Activated CD8-positive, alpha-beta memory T cell treated with anti-CD3 and anti-CD28 coated beads, Interleukin-2, amount 50 U/mL, for 1 hour (primary cell): ENCODE results near the gene PRDM1.

Experiments used
- DNase-seq: peaks from one replicate; pipeline ENCODE4 v3.0.0-alpha.2; 2020; ENCODE audit errors: extremely low read depth

Gene PRDM1

DNA sequence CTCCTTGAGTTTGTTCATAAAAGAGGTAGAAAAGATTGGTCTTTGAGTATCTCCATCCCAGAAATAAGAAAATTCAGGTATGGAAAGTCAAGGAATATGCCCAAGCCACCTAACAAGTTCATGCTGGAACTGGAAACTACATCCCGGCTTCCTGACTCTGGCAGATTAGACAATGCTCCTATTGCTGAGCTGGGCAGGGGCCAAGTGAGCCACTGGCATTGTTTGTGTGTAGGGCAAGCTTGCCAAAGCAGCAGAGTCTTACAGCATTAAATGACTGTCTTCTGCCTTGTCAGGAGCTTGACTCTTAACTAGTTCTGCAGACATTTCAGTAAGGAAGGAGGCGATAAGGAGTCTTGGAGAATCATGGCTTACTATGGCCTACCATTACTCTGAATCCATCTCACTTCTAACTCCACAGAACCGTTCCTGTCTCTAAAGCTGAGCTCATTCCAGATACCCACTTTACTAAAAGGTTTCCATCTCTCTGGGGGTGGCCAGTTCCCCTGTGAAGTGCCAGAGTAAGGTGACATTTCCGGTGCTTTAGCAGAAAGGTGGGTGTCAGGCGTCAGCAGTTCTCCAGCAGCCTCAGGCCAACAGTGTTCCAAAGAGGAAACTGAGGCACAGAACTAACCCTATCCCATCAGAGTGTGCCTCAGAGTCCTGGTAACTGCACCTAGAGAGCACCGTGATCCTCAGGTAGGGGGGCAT, 30.1 kb downstream of the PRDM1 start:
- no peak for DNase-seq

DNA sequence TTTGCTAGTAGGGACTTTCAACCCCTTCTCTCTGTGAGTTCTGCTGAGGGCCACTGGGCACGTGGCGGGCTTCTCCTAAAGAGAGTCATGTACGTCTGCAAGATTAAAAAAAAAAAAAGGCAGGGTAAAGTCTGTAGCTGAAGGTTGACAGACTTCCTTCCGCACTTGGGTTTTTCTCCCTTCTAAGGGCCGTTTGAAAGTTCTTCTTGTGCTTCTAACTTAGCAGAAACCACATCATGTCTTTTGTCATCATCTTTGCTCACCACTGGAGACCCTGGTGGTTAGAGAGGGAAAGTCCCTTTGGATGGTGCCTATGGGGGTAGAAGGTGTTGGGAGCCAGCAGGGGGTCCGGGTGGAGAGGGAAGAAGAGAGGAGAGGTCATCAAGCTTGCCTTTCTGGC, 31.4 kb downstream of the PRDM1 start:
- DNase-seq: peak; percentile 54

DNA sequence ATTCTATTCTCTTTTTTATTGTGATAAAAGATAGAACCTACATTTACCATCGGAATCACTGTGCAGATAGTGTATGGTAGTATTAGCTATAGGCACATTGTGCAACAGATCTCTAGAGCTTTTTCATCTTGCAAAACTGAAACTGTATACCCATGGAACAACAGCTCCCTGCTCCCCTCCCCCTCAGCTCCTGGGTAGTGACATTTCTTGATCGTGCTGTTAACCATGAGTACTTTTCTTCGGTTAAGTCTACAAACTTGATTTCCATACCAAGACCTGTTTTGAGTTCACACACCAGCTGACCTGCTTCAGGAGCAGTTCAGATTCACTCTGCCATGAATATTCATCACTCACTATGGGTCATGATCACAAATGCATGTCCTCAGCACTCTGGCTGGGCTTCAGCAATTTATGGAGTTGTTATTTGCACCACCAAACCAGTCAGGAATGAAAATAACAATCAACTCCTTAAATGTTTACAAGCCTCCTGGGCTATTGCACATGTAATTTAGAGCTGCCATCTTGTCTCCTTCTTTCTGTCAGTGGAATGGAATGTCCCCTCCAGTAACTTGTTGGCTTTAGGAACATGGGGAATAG, 32.8 kb downstream of the PRDM1 start:
- DNase-seq: no peak

DNA sequence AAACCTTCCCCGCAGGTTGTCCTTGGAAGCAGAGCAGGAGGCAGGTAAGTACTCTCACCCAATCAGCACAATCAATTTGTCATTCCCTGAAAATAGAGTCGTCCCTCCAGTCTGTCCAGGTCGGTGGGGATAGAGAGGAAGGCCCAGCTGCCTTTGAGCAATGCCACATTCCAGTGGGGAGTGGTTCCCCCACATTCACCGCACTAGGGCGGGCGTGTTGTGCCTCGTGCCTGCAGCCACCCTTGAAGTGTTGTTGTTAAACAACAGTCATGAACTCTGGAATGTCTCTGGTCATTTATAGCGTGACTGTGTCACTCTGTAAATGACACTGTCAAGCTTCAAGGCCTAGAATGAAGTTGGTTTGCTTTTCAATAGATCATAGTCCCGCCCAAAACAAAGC, 33.4 kb downstream of the PRDM1 start:
- DNase-seq: no peak

DNA sequence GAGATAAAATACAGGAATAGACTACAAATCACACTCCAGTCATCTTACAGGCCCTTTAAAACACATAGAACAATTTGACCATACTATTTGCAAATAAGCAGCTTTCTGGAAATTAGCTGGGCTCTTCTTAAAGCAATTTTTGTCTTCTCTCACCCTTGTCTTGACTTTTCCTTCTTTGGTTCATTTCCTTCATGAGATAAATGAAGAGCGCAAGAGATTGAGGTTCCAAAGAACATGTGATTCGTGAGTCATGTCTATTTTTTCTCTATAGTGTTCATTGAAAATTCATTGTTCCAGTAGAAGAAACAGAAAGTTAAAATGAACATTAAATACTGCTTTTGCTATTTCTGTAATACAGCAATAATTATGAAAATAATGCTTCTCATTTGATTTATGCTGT, 33.9 kb downstream of the PRDM1 start:
- no peak for DNase-seq

DNA sequence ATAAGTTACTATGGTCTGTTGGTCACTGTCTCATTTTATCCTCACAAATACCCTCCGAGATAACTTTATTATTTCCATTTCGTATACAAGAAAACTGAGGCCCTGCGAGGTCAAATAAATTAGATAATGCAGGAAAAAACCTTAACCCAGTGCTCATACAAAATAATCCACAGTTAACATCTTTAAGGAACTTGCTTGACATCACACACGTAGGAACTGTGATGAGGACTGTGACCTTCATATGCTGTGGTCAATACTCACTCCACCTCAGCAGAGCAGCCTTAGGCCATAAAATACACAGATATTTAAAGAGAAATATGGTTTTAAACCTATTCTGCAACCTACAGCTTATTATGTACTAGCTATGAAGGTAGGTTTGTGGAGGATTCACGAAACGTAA, 34.3 kb downstream of the PRDM1 start:
- DNase-seq: no peak

DNA sequence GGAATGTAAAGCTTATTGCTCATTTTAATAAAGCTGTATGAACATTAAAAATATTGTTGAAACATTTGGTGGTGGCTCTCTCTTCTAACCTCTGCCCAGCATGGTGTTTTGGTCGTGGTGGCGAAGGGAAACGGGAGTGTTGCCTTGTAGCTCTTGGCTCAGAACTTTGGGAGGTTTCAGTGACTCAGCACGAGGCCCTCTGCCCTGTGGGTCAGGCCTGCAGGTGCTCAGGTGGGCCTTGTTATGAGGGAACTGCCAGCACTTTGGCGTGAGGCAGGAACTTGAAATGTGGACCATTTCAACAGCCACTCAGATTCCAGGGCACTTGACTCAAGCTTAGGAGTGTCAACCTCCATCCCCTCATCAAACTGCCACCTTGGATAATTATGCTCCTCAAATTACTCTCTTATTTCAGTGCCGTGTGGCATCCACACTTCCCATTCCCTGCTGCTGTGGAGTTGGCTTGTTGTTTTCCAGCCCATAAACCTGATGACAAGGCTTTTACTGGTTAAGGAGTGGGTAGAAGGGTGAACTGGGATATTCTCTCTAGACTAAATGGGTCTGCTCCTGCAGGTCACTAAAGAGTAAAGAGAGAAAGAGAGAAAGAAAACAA, 36.3 kb downstream of the PRDM1 start:
- no peak for DNase-seq

DNA sequence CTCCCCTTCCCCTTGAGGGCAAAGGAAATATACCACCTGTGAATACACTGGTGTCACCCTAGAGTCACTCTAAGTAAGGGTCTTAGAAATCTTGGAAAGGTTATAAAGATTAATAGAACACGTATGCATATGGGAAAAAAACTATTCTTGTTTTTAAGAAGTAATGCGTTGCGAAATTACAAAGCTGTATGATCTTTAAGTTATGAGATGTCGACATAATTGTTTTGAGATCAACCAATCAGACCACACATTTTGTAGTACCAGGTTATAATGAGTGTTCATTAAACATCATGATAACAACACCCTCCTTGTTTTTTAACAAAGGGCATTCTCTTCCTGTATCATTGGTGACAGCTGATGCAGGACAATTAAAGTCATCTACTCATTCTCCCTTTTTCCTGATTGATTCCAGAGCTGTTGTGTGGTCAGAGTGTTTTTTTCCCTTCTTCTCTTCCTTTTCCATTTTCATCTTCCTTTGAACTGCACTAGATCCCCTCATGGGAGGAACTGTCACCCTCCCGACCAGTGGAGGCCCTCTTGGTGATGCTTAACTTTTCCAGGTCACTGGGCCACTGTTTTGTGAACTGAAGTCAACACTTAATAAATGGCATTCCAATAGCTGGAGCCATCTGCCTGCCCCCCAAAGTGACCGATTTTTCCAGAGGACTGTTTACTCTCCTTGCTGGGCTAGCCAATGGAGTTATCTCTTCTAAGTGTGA, 37.0 kb downstream of the PRDM1 start:
- DNase-seq: no peak

DNA sequence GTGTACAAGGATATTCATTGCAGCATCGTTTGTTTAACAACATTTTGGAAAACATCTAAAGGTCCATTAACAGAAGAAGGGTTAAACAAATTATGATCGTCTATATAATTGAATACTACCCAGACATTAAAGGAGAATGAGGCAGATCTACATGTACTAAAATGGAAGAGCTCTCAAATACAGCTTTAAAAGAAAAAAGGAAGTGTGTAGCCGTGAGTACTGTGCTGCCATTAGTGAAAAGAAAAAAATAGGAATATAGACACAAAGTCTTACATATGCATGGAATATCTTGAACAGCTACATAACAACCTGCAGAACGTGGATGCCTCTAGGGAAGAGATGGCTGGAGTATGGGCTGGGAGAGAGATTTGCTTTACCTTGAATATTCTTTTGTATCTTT, 37.9 kb downstream of the PRDM1 start:
- DNase-seq: no peak

DNA sequence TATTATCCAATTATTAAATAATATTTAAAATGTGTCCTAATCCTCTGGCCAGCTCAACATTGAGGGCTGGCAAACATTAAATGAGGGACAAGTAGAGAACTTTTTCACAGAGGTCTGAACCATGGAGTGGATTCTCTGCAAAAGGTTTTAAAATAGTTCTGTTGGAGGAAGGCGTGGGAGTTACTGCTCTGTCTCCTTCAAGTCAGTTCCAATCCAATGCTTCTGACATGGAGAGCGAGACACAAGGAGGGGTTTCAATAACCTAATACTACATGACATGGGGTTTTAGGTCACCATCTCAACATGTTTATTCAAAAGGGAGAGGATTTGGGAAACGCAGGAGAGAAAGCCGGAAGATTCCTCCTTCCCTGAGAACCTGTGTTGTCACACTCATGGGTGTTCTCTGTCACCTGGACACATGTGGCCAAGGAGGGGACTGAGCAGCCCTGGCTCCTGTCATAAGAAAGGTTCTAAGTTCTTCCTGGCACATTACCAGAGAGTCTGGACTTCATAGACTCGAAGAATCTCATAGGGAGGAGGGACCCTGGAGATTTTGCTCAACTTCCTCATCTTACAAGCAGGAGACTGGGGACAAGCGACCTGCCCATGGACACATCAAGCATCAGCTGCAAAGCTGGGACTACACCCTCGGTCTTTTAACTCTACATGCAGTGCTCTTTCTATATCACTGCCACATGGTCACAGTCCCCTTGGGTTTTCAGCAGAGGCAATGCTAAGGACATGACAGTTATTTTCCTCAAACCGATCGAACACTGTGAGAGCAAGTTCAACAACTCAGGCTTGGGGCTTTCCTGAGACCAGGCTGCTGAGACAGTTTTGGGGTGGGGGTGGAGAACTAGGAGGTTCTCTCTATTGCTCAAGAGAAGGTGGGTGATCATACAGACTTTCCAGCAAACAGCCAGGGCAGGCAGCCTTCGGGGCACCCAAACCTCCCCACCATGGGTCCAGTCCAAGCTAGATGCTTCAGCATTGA, 38.6 kb downstream of the PRDM1 start:
- no peak for DNase-seq

DNA sequence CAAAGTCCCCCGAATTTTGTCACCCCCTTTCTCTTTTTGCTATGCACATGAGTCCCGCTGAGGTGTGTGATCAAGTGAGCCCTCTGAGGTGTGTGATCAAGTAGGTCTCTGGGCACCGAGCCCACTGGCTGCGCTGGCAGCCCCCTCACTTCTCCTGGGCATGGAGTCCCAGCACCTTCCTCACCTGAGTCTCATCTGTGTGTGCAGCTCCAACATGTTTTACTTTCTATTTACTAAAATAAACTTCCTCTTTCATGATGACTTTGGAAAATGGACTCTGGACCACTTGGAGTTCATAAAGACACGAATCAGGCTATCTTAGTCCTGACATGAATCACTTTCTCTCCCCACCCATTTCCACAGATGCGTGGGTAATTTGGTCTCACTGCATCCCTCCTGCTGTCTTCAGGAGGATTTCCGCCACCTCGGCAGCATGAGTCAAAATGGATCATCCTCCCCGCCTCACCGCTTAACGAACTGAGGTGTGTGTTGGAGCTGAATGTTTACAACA, 39.8 kb downstream of the PRDM1 start:
- DNase-seq: no peak

DNA sequence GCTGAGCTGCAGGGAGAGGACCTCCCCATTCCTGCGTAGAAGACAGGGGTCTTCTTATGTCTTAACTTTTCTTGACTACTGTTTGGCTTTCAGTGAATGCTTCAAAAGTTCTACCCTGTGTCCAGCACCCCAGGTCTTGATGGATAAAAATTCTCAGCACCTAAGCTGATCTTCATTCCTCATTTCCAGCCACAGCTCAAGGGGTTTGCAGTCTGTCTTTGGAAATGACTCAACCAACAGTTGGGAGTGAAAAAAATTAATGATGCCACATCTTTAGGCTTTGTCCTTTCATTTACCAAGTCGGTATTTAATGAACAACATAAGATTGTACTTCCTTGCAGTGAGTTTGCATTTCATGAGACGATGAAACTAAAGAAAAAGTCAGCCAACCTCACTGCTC, 40.3 kb downstream of the PRDM1 start:
- DNase-seq: no peak

DNA sequence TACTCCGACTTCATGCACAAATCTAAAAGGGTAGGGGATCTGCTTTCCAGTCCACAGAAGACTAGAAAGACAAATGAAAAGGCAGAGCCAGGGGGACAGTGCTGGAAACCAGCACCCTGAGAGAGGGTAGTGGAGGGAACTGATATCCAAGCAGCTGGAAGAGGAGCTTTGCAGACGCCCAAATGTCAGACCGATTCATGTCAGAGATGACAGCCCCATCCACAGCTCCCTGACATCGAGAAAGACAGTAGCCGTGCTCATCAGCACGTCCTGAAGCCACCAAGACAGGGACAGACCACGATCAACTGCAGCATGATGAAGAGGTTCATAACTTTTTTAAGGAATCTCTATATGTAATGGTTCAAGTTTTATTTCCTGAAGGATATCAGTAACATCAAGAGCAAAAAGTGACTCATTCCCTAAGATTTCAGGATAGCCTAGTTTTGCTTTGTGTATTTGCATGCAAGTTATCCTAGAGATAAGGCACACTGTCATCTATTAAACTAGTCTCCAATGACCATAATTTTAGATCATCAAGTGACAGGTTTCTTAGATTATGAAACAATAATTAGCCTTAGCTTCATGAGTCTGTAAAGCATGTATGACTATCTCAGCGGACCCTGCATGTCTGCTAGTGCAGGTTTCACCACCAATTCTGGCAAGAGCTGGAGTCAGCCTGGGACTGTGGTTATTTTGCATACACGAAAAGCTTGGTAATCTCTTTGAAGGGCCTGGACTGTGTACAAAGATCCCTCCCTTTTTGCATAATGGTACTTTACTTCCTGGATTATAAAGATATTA, 43.0 kb downstream of the PRDM1 start:
- no peak for DNase-seq

DNA sequence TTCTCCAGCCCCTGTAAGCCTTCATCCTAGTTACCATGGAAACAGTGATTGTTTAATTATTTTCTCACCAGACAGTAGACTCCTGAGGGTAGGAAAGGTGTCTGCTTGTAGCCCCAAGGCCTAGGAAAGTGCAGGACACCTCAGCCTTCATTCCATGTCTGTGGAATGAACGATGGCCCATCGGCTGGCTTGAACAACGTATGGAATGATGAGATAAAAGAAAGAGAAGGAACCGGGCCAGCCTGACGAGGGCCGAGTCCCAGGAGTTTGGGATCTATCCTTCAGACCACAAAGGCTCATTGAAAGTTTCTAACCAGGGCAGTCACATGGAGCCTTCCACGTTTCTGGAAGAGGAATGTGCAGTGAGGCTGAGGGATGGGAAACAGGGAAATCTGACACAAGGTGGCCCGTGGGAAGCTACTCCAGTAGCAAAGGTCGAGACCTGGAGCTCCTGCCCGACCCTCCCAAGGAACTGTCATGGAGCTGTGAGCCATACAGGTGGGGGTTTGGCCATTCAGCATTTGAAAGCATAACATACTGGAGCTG, 46.1 kb downstream of the PRDM1 start:
- DNase-seq: no peak

DNA sequence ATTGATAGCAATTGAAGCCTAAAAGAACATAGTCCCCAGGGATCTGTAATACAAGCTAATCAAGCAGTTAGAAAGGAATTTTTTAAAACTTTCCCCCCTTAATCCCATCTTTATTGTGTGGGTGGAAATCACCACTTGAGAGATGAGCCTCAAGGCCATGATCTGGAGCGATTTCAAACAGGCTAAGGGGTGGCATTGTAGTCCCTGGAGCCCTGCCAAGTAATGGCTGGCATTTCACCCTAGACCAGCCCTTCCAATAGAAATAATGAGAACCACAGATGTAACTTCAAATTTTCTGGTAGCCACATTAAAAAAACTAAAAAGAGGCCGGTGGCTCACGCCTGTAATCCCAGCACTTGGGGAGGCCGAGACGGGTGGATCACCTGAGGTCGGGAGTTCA, 46.9 kb downstream of the PRDM1 start:
- DNase-seq: no peak

DNA sequence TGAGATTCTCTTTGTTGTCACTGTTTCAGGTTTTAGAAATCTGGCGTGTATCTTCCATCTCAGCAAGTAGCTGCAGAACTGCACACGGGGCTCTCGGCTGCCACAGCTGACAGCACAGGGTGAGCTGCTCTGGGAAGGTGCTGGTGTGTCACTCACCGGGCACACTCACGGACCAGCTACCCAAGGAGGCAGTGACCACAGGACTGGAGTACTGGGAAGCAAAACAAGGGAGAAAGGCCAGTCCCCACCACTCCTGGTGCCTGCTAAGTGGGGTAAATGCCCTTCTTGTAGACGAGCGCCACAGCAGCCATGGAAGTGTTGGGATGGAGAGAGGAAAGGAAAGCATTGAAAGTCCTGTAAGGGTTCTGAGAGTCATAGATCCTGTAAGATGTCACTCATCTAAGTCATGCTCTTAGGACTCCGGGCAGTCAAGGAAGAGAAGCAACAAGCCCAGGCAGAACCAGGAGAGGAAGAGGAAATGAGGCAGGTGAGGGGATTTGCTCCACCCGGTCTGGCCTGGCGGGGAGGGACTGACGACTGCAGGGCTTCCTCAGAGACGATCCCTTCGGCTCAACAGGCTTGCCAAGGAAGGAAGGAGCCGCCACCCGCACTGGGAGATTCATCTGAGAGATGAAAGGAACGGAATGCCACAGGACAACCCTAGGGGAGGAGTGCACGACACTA, 48.1 kb downstream of the PRDM1 start:
- no peak for DNase-seq

DNA sequence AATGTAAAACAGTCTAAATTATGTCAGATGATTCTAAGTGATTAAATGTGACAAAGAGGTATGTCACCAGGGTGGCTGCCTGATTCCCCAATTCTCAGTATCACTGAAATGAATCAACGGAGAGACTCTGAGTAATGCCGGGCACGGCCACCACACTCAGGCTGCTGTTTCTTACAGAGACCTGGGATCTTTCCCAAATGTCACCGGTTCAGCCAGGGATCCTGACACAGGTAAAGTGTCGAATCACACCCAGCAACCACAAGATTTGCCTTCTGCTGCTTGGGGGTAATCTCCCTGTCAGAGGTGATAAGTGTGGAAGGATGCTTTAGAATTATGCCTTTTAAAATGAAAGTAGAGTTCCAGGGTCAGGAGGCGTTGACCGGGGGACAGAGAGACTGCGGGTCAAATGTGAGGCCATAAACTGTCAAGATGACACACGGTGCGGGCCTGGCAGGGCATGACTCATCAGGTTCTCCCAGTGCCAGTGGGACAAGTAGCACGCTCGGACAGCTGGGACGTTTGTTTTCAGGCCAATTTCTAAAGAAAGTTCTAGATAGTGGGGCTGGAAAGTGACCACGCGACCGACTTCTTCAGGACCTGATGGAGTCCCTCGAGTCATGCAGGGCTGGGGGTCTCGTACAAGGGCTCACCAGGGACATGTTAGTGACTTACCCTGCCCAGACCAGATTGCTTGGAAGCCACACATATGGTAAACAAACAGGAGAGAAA, 48.9 kb downstream of the PRDM1 start:
- DNase-seq: no peak

DNA sequence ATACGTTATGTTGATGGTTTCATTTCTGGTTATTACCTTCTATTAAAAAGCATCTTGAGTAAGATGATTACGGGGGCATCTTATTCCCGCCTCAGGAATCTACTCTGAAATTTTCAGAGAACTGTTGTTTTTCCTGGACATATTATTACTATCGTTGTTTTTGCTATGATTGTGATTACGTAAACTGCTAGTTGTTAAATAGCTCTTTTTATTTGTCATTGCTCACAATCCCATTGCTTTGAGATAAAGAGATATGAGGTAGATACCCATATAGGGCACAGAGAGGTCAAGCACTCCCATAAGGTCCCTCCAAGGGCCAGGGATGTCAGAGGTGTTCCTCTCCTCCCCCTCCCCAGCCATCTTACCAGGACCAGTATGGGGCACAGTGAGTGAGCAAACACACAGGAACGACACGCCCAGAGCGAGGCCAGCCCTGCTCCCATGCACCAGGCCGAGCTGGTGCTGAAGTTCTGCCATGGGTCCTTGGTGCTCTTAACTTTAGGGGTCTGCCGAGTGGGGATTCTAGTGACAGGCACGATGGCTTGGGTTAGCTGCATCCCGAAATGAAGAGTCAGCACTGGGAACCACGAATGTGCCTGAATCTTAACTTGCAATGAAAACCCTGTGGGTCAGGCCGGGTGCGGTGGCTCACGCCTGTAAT, 49.9 kb downstream of the PRDM1 start:
- DNase-seq: no peak
